Sigmoid colon (tissue), 7 donors: Measurements from ENCODE around the gene SLC25A25. TPM values are rescaled to one million over a fixed set of nuclear protein-coding genes. Genes with fewer than 3 reads are reported as not detected.
"Not testable (repeated sequence)": the region's sequence is repeated elsewhere in the genome, so short reads cannot be mapped to it uniquely, and the experiment has no call there.

ENCODE experiments used
- DNase-seq: peaks from one replicate; pipeline ENCODE4 v3.0.0-alpha.2; 2019
- H3K27ac ChIP-seq, 4 donors: fragments of 200-600 bp; sonication (generic); one replicate each; pipeline ENCODE4 v1.5.1; 2016 to 2019; ENCODE audit warnings: mild to moderate bottlenecking in 1 of 4
- H3K27me3 ChIP-seq, 3 donors: fragments of 200-600 bp; sonication (generic); one replicate each; pipeline ENCODE4 v1.5.1; 2019; ENCODE audit warnings: mild to moderate bottlenecking in 1 of 3
- H3K36me3 ChIP-seq, 4 donors: fragments of 200-600 bp; sonication (generic); one replicate each; pipeline ENCODE4 v1.5.1; 2016 to 2019
- H3K4me1 ChIP-seq, 4 donors: fragments of 200-600 bp; sonication (generic); one replicate each; pipeline ENCODE4 v1.5.1; 2017 to 2019
- H3K4me3 ChIP-seq, 4 donors: fragments of 200-600 bp; sonication (generic); one replicate each; pipeline ENCODE4 v1.5.1; 2017 to 2019; ENCODE audit warnings: mild to moderate bottlenecking in 2 of 4, moderate library complexity in 1 of 4
- H3K9me3 ChIP-seq, 4 donors: fragments of 200-600 bp in 3 of 4; sonication (generic) in 3 of 4; one replicate each; pipeline versions ENCODE4 v1.5.1 to v1.6.1; 2013 to 2019
- CTCF ChIP-seq, 4 experiments: fragments of 450-650 bp in 3 of 4; fragments of 200-600 bp in 1 of 4; IDR thresholded peaks; one replicate each; pipeline ENCODE4 v1.5.1; 2016 to 2019; ENCODE audit warnings: antibody characterized with exemption in 4 of 4, mild to moderate bottlenecking in 3 of 4, moderate library complexity in 2 of 4
- EP300 ChIP-seq, 4 donors: sonication (generic); formaldehyde crosslinking; IDR thresholded peaks; one replicate each; pipeline ENCODE4 v1.6.1; 2017; ENCODE audit warnings: antibody characterized with exemption in 4 of 4
- POLR2A ChIP-seq, 2 donors: fragments of 450-650 bp; IDR thresholded peaks; one replicate each; pipeline ENCODE4 v1.6.1; 2016; ENCODE audit warnings: antibody characterized with exemption in 2 of 2, mild to moderate bottlenecking in 2 of 2, moderate library complexity in 2 of 2
- POLR2AphosphoS5 ChIP-seq, 4 donors: sonication (generic); formaldehyde crosslinking; IDR thresholded peaks; one replicate each; pipeline ENCODE4 v1.6.1; 2017; ENCODE audit warnings: antibody characterized with exemption in 4 of 4
- WGBS, 2 donors: extraction: QIAGEN DNeasy Blood & Tissue Kit; methylation state at CpG; one replicate each; pipeline ENCODE4 v1.1.7; 2013; 5-methylcytosine and 5-hydroxymethylcytosine counted together
- intact Hi-C: fragments of 100-400 bp; cut with DNase I; formaldehyde crosslinking; loops from one replicate; pipeline ENCODE4 v1.15.1; 2023
- polyA plus RNA-seq, 3 donors: library from polyadenylated mRNA; stranded (reverse); fragments of 200-250 nt; gene quantifications; one replicate each; pipeline ENCODE4 v1.2.3, GENCODE V29; 2013
- total RNA-seq, 4 donors: library from RNA; depleted of rRNA; stranded (reverse); fragments of >200 nt; gene quantifications; one replicate each; pipeline ENCODE4 v1.1.0, GENCODE V29; 2016
- donor health status: healthy with polysubstance abuse.
- donor health status: Bipolar disorder and iron deficiency.
- donor health status: healthy.

The SLC25A25 gene
- total and polyA plus RNA-seq, 7 donors: 10.2 to 77.2 (median 16.6) TPM

GRCh38 chr9:128066713-128067644 is 1.1 kb upstream of the SLC25A25 start, which contains the start of gene NAIF1:
TSS of gene NAIF1 (minus strand) at chr9:128067320. CDS start at chr9:128067101, 219 bp downstream.
- DNase-seq: peak; percentile 99
- intact Hi-C loops: no loop called here

GRCh38 chr9:128068386-128069205 is 564 bp downstream of the SLC25A25 start:
- no peak for TF ChIP-seq CTCF (IDR thresholded peaks at IDR 0.05)
- no peak for TF ChIP-seq EP300 (IDR thresholded peaks at IDR 0.05)
- TF ChIP-seq POLR2A (IDR thresholded peaks at IDR 0.05): no peak
- TF ChIP-seq POLR2AphosphoS5 (IDR thresholded peaks at IDR 0.05): no peak
- peak; percentile 83 for DNase-seq
- intact Hi-C loops: no loop called here
- no peaks in the 10 kb centered on the region for H3K9me3 ChIP-seq
- peak overlapping the region; percentile 96 to 100 (median 98) for H3K27ac ChIP-seq
- H3K27me3 ChIP-seq: no peaks in the 10 kb centered on the region
- WGBS, 2 donors: 1 to 2% methylated on average over 50 of the region's 50 CpGs
- H3K36me3 ChIP-seq: peaks cover 0 to 2% (median 0%) of the 10 kb centered on the region in 4 donors
- peak overlapping the region; percentile 75 to 93 (median 90) for H3K4me3 ChIP-seq
- H3K4me1 ChIP-seq: peaks cover 0 to 71% (median 61%) of the 10 kb centered on the region in 4 donors

More at GRCh38 chr9:128066713-128067644, 1.1 kb upstream of the SLC25A25 start, which contains the start of gene NAIF1:
- peaks cover 0 to 17% (median 3%) of the 10 kb centered on the region in 4 donors for H3K36me3 ChIP-seq
- no peaks in the 10 kb centered on the region for H3K27me3 ChIP-seq
- H3K27ac ChIP-seq: peak within 1 kb of the TSS; percentile 96 to 100 (median 98)
- WGBS, 2 donors: 36 to 38% methylated on average over 54 of the region's 54 CpGs
- no peaks in the 10 kb centered on the region for H3K9me3 ChIP-seq
- no peak for TF ChIP-seq EP300 (IDR thresholded peaks at IDR 0.05)
- peak in 1 of 2 donors; percentile 51 for TF ChIP-seq POLR2A (IDR thresholded peaks at IDR 0.05)
- TF ChIP-seq POLR2AphosphoS5 (IDR thresholded peaks at IDR 0.05): peak; percentile 67 to 83 (median 80)
- peak within 1 kb of the TSS; percentile 75 to 93 (median 90) for H3K4me3 ChIP-seq
- H3K4me1 ChIP-seq: peaks cover 0 to 62% (median 45%) of the 10 kb centered on the region in 4 donors

- Histone ChIP-seq H3K4me3 (no peak overlapping the region), H3K36me3 (no peaks in the 10 kb centered on the region), H3K4me1 (peaks cover 0 to 73% (median 69%) of the 10 kb centered on the region in 4 donors), H3K27ac (peak overlapping the region; percentile 83 to 100 (median 98)), H3K9me3 (no peaks in the 10 kb centered on the region), H3K27me3 (no peaks in the 10 kb centered on the region)
- no peak for DNase-seq
- TF ChIP-seq POLR2AphosphoS5 (IDR thresholded peaks at IDR 0.05): peak in 2 of 4 donors; percentile 30 to 47
- no peak for TF ChIP-seq CTCF (IDR thresholded peaks at IDR 0.05)
- intact Hi-C loops: no loop called here
- WGBS, 2 donors: 71 to 83% methylated on average over 7 of the region's 7 CpGs
Measured at GRCh38 chr9:128070874-128071273, 2.8 kb downstream of the SLC25A25 start.

GRCh38 chr9:128071475-128071874 is 3.4 kb downstream of the SLC25A25 start:
- intact Hi-C loops: not testable (repeated sequence)
- peaks cover 0 to 67% (median 64%) of the 10 kb centered on the region in 4 donors for H3K4me1 ChIP-seq

GRCh38 chr9:128072144-128073021 is 4.4 kb downstream of the SLC25A25 start:
- peak; percentile 95 for DNase-seq
- WGBS, 2 donors: 2% methylated on average over 5 of the region's 5 CpGs
- Histone ChIP-seq H3K36me3 (peaks cover 0 to 4% (median 0%) of the 10 kb centered on the region in 4 donors), H3K27me3 (no peaks in the 10 kb centered on the region), H3K27ac (peak overlapping the region; percentile 83 to 100 (median 98)), H3K4me3 (peak overlapping the region in 1 of 4 donors; percentile 19), H3K4me1 (peaks cover 0 to 61% (median 59%) of the 10 kb centered on the region in 4 donors), H3K9me3 (no peaks in the 10 kb centered on the region)
- intact Hi-C loops: no loop called here
- TF ChIP-seq POLR2A (IDR thresholded peaks at IDR 0.05) (no peak), EP300 (IDR thresholded peaks at IDR 0.05) (peak in 2 of 4 donors; percentile 2 to 41), CTCF (IDR thresholded peaks at IDR 0.05) (no peak), POLR2AphosphoS5 (IDR thresholded peaks at IDR 0.05) (peak in 3 of 4 donors; percentile 23 to 61 (median 48))

More at GRCh38 chr9:128071475-128071874, 3.4 kb downstream of the SLC25A25 start:
- not testable (repeated sequence) for H3K36me3 ChIP-seq, DNase-seq, H3K9me3 ChIP-seq, H3K27me3 ChIP-seq, H3K4me3 ChIP-seq
- WGBS, 2 donors: 87% methylated on average over 12 of the region's 12 CpGs
- H3K27ac ChIP-seq: peak overlapping the region; percentile 83 to 100 (median 98)
